GM12874 (cell line): ENCODE data around the gene ASCL4.

Source experiments
- TF ChIP-seq, protein P1 (sequence below): IDR thresholded peaks from 2 replicates; pipeline ENCODE4 v1.5.1; 2011; ENCODE audit warnings: low read depth, mild to moderate bottlenecking, control low read depth, low read length, moderate library complexity; ENCODE audit not compliant: insufficient read depth

Gene ASCL4

GRCh38 chr12:107780298-107780697, 5.8 kb downstream of the ASCL4 start:
- TF ChIP-seq, protein P1, sequence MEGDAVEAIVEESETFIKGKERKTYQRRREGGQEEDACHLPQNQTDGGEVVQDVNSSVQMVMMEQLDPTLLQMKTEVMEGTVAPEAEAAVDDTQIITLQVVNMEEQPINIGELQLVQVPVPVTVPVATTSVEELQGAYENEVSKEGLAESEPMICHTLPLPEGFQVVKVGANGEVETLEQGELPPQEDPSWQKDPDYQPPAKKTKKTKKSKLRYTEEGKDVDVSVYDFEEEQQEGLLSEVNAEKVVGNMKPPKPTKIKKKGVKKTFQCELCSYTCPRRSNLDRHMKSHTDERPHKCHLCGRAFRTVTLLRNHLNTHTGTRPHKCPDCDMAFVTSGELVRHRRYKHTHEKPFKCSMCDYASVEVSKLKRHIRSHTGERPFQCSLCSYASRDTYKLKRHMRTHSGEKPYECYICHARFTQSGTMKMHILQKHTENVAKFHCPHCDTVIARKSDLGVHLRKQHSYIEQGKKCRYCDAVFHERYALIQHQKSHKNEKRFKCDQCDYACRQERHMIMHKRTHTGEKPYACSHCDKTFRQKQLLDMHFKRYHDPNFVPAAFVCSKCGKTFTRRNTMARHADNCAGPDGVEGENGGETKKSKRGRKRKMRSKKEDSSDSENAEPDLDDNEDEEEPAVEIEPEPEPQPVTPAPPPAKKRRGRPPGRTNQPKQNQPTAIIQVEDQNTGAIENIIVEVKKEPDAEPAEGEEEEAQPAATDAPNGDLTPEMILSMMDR, result no peak

DNA sequence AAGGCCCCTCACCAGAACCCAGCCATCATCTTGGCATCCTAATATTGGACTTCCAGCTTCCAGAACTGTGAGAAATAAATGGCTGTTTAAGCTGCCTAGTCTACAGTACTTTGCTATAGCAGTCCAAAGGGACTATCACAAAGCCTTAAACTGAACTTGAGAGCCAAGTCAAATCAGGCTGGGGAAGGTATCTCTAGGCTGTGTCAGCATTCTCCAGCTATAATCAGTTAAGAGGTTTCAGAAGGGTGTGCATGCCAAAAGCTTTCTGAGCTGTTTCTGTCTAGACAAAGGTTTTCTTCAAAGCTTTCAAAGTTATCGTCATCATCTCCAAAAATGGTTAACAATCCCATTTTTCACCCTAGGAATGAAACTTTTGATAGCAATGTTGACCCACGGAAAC, 7.6 kb downstream of the ASCL4 start:
- TF ChIP-seq, protein P1, result no peak

GRCh38 chr12:107783406-107784376, 9.2 kb downstream of the ASCL4 start:
- TF ChIP-seq, protein P1, result no peak

DNA sequence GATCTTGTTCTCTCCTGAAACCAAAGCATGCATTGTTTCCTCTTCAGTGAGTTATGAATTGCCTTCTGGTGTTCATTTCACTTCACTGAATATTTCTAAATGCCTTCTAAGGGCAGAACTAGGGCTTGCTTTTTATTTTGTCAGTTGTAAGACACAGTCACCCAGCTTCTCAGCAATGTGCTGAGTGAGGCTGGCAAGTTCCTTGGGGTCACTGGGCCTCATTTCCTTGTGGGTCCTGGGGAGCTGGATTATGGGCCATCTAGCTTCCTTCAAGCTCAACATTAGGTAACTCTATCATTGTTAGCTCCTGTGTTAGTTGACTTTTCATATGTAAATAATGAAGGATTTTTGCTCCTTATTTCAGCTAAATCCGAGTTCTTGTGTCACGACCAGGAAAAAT, 13.8 kb downstream of the ASCL4 start:
- TF ChIP-seq, protein P1, result no peak

- TF ChIP-seq, protein P1, result no peak
These were observed 14.4 kb downstream of the ASCL4 start for GRCh38 chr12:107788690-107789458.

DNA sequence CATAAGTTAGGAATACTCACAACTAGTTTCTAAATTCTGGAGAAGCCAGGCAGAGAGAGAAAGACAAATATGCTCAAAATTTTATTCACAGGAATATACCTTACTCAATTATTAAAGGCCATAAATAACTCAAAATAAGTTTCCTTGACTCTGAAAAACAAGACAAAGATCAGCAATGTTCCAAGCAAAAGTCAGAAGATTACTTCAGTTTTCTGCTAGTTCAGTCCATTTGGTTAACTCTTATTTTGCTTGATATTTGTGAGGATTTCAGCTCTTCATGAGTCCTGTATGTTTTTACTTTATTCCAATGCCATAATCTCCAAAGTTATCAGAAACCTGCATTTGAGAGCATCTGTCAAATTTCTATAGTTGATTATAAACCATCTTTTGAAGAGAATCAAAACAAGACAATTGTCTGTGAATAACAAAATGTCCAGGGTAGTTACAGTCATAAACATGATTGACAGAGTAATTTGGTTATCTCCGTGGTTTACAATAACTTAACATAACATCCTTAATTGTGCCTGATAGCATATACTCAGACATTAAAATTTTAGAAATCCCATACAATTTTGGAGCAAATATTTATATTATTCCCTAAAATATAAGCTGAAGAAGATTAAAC, 17.1 kb downstream of the ASCL4 start:
- TF ChIP-seq, protein P1, result no peak

- TF ChIP-seq, protein P1, result no peak
These were observed 19.9 kb downstream of the ASCL4 start for GRCh38 chr12:107794451-107794850.
